ENCODE data around the gene TDRD1. TPM values are rescaled to one million over a fixed set of nuclear protein-coding genes. Genes with fewer than 3 reads are reported as not detected.

The TDRD1 gene
- total RNA-seq, 1 donor from 2014 or later: not detected

DNA sequence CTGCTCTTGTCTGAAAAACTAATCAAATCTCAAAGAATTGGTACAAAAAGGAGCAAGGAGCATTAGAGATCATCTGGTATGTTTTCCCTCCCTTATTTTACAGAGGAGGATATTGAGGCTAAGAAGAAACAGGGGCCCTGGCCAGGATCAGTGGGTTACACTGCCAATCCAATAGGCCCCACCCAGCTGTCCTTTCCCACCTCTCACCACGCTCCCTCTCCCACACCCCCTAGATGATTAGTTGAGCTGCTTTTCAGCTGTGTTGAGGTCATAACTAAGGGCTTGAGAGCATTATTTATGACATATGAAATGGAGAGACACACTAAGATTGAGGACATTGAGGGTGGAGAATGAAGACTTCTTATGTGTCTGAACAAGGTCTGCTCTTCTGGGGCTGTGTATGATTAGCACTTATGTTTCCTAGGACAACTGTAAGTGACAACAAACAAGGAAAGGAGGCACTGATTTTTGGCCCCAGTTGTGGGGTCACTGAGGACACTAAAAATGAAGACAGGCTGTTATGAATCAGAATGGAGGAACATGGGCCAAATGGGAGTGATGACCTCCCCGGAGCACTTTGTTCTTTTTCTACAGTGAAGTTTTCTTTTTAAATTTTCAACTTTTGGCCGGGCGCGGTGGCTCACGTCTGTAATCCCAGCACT is 86.4 kb downstream of the TDRD1 start:
- Histone ChIP-seq H3K4me3 (no peak overlapping the region), H3K27me3 (no peaks in the 10 kb centered on the region), H3K9me3 (no peaks in the 10 kb centered on the region), H3K27ac (no peak overlapping the region), H3K4me1 (peaks cover 11% of the 10 kb centered on the region), H3K36me3 (no peaks in the 10 kb centered on the region)
- DNase-seq (ENCODE audit: extremely low spot score in 2 of 2): no peak
- intact Hi-C loops (cut with DNase I): no loop called here
- TF ChIP-seq, protein P1, sequence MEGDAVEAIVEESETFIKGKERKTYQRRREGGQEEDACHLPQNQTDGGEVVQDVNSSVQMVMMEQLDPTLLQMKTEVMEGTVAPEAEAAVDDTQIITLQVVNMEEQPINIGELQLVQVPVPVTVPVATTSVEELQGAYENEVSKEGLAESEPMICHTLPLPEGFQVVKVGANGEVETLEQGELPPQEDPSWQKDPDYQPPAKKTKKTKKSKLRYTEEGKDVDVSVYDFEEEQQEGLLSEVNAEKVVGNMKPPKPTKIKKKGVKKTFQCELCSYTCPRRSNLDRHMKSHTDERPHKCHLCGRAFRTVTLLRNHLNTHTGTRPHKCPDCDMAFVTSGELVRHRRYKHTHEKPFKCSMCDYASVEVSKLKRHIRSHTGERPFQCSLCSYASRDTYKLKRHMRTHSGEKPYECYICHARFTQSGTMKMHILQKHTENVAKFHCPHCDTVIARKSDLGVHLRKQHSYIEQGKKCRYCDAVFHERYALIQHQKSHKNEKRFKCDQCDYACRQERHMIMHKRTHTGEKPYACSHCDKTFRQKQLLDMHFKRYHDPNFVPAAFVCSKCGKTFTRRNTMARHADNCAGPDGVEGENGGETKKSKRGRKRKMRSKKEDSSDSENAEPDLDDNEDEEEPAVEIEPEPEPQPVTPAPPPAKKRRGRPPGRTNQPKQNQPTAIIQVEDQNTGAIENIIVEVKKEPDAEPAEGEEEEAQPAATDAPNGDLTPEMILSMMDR (IDR thresholded peaks at IDR 0.05): no peak
- TF ChIP-seq POLR2A (IDR thresholded peaks at IDR 0.05) (no peak), POLR2AphosphoS5 (IDR thresholded peaks at IDR 0.05; ENCODE audit: insufficient read depth in 1 of 2, low read depth in 1 of 2) (no peak)

DNA sequence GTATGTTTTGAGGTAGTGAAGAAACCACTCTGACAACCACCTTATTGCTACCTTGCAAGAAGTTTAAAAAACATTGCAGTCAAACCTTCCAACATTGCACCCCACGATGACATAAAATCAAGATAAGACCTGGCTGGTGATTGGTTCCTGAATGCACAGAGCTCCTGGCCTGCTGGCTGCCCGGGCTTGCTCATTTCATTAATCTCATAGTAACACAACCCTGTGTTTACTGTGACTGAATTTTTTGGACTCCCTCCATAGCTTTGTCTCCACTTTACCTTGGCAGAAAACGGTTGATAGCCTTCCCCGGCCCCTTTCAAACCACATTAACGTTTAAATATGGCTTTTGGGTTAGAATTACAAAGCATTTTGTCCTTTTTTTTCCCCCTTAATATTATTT is 87.4 kb downstream of the TDRD1 start:
- intact Hi-C loops (cut with DNase I): no loop called here

DNA sequence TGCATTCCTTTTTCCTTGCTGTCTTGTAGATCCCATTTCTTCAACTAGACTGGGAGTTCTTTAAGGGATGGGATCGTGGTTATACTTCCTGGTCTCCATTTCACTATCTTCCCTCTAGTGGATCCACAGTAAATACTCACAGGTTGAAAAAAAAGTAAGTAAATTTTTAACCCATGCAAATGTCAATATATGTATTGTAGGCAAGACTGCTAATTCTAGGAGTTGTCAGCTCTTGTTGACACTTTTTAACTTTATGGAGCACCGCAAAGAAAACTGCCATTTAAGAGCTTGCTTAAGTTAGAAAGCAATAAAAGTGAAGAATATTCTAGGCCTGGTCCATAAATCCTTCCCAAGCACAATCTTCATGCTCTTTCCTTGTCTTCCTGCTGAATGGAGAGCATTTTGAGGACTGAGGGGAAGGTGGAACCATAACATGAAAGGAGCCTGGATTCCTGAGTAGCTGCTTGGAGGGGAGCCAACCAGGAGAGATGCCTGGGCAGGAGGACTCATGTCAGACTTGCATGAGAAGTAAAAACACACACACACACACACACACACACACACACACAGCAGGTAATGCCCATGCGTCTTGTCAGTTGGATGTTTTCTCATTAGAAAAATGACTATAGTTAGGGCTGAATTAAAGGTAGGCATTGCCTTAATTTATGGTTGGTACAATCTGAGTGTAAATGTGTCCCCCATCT is 92.1 kb downstream of the TDRD1 start:
- TF ChIP-seq, protein P1 (IDR thresholded peaks at IDR 0.05): no peak
- no peak for TF ChIP-seq POLR2AphosphoS5 (IDR thresholded peaks at IDR 0.05; ENCODE audit: insufficient read depth in 1 of 2, low read depth in 1 of 2)
- TF ChIP-seq POLR2A (IDR thresholded peaks at IDR 0.05): no peak
- no peaks in the 10 kb centered on the region for H3K9me3 ChIP-seq
- DNase-seq (ENCODE audit: extremely low spot score in 2 of 2): no peak
- no peaks in the 10 kb centered on the region for H3K36me3 ChIP-seq
- H3K4me1 ChIP-seq: peaks cover 20% of the 10 kb centered on the region
- intact Hi-C loops (cut with DNase I): no loop called here
- no peak overlapping the region for H3K27ac ChIP-seq
- no peaks in the 10 kb centered on the region for H3K27me3 ChIP-seq
- no peak overlapping the region for H3K4me3 ChIP-seq

More for the DNA sequence above, 87.4 kb downstream of the TDRD1 start:
- TF ChIP-seq POLR2A (IDR thresholded peaks at IDR 0.05) (no peak), POLR2AphosphoS5 (IDR thresholded peaks at IDR 0.05; ENCODE audit: insufficient read depth in 1 of 2, low read depth in 1 of 2) (peak in 1 of 2 donors; percentile 26)
- TF ChIP-seq, protein P1 (IDR thresholded peaks at IDR 0.05): no peak
- Histone ChIP-seq H3K36me3 (no peaks in the 10 kb centered on the region), H3K27ac (no peak overlapping the region), H3K4me1 (peaks cover 17% of the 10 kb centered on the region), H3K4me3 (no peak overlapping the region), H3K27me3 (no peaks in the 10 kb centered on the region), H3K9me3 (no peaks in the 10 kb centered on the region)
- DNase-seq (ENCODE audit: extremely low spot score in 2 of 2): no peak

DNA sequence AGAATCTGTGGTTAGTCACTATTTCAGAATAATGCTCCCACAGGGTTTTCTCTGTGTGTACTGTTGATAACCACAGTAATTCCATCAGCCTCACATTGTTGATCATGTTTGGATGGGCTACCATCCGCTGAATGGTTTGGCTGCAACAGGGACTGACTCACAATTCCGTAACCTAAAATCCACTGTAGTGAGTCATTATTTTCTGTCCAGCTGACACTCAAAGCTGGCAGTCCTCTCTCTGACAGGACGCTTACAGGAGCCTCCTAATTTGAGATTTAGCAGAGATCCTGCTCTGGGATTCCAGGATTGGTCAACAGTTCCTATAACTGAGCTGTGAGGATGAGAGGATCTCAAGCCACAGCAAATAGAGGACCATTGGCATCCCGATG is 92.6 kb downstream of the TDRD1 start:
- Histone ChIP-seq H3K9me3 (no peaks in the 10 kb centered on the region), H3K4me3 (no peak overlapping the region), H3K27me3 (no peaks in the 10 kb centered on the region), H3K4me1 (peaks cover 20% of the 10 kb centered on the region), H3K27ac (no peak overlapping the region), H3K36me3 (no peaks in the 10 kb centered on the region)
- DNase-seq (ENCODE audit: extremely low spot score in 2 of 2): no peak
- TF ChIP-seq POLR2AphosphoS5 (IDR thresholded peaks at IDR 0.05; ENCODE audit: insufficient read depth in 1 of 2, low read depth in 1 of 2) (peak in 1 of 2 donors; percentile 42), POLR2A (IDR thresholded peaks at IDR 0.05) (no peak)
- TF ChIP-seq, protein P1 (IDR thresholded peaks at IDR 0.05): no peak
- intact Hi-C loops (cut with DNase I): no loop called here

DNA sequence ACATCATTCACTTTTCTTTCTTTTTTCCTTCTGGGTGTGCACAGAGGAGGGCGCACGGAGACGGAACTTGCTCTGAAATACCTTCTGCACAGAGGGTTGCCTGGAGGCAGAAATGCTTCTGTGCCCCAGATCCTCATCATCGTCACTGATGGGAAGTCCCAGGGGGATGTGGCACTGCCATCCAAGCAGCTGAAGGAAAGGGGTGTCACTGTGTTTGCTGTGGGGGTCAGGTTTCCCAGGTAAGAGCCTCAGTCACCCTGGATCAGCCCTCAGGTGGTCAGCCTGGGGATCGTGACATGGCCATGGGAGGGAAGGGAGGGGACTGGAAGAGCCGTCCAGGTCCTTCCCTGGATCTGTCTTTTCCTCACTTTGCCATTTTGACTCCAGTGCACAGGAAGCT is 93.5 kb downstream of the TDRD1 start:
- intact Hi-C loops (cut with DNase I): no loop called here
- Histone ChIP-seq H3K27ac (no peak overlapping the region), H3K9me3 (no peaks in the 10 kb centered on the region), H3K4me3 (no peak overlapping the region), H3K36me3 (no peaks in the 10 kb centered on the region), H3K4me1 (peaks cover 20% of the 10 kb centered on the region), H3K27me3 (no peaks in the 10 kb centered on the region)
- TF ChIP-seq POLR2A (IDR thresholded peaks at IDR 0.05) (no peak), POLR2AphosphoS5 (IDR thresholded peaks at IDR 0.05; ENCODE audit: insufficient read depth in 1 of 2, low read depth in 1 of 2) (no peak)
- TF ChIP-seq, protein P1 (IDR thresholded peaks at IDR 0.05): no peak
- no peak for DNase-seq (ENCODE audit: extremely low spot score in 2 of 2)

Measured in vagina (tissue), 2 donors.